Nephron (organoid): ENCODE measurements around the gene GPATCH2L.

Source experiments
- H3K27ac Mint-ChIP-seq, 3 experiments: 2 replicates each; pipeline ENCODE4 v1.8.0; 2020; ENCODE audit warnings: mixed read lengths in 3 of 3, mild to moderate bottlenecking in 2 of 3, moderate library complexity in 1 of 3
- H3K27me3 Mint-ChIP-seq: 2 replicates; pipeline ENCODE4 v1.8.0; 2021; ENCODE audit warnings: low read depth, mild to moderate bottlenecking, moderate library complexity, mixed read lengths
- H3K36me3 Mint-ChIP-seq: 2 replicates; pipeline ENCODE4 v1.8.0; 2020; ENCODE audit warnings: low read depth, mixed read lengths
- H3K4me1 Mint-ChIP-seq: 2 replicates; pipeline ENCODE4 v1.8.0; 2020; ENCODE audit warnings: mixed read lengths
- H3K4me3 Mint-ChIP-seq, 3 experiments: 2 replicates each; pipeline ENCODE4 v1.8.0; 2020; ENCODE audit warnings: mild to moderate bottlenecking in 3 of 3, mixed read lengths in 3 of 3, moderate library complexity in 2 of 3
- H3K9me3 Mint-ChIP-seq: 2 replicates; pipeline ENCODE4 v1.8.0; 2020; ENCODE audit warnings: mixed read lengths
- TF ChIP-seq, protein P1 (sequence below), 3 experiments: fragments of 200-600 bp; sonication (generic); IDR thresholded peaks; one replicate each; pipeline ENCODE4 v1.5.0; 2021; ENCODE audit warnings: antibody characterized with exemption in 3 of 3; ENCODE audit not compliant: unreplicated experiment in 3 of 3

The GPATCH2L gene

DNA sequence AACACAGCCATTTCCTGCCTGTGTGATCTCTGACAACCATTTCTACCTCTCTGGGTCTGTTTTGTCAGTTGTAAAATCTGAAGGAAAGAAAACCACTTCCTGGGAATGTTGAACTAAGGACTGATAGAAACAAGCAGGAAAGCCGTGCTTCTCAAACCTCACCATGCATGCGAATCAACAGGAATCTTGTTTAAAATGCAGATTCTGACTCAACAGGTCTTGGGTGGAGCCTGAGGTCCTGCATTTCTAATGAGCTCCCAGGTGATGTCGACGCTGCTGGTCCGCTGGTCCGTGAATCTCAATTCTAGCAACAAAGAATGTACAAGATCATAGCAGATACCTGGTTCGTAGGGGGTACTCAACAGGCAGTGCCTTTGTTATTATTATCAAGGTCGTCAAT lies 38.0 kb upstream of the GPATCH2L start:
- Mint-ChIP-seq H3K9me3 (no peaks in the 10 kb centered on the region), H3K27ac (no peak overlapping the region), H3K4me3 (no peak overlapping the region), H3K4me1 (peaks cover 6% of the 10 kb centered on the region), H3K36me3 (no peaks in the 10 kb centered on the region), H3K27me3 (peaks cover 54% of the 10 kb centered on the region)
- TF ChIP-seq, protein P1, sequence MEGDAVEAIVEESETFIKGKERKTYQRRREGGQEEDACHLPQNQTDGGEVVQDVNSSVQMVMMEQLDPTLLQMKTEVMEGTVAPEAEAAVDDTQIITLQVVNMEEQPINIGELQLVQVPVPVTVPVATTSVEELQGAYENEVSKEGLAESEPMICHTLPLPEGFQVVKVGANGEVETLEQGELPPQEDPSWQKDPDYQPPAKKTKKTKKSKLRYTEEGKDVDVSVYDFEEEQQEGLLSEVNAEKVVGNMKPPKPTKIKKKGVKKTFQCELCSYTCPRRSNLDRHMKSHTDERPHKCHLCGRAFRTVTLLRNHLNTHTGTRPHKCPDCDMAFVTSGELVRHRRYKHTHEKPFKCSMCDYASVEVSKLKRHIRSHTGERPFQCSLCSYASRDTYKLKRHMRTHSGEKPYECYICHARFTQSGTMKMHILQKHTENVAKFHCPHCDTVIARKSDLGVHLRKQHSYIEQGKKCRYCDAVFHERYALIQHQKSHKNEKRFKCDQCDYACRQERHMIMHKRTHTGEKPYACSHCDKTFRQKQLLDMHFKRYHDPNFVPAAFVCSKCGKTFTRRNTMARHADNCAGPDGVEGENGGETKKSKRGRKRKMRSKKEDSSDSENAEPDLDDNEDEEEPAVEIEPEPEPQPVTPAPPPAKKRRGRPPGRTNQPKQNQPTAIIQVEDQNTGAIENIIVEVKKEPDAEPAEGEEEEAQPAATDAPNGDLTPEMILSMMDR (IDR thresholded peaks at IDR 0.05; ENCODE audit: unreplicated experiment in 3 of 3) = no peak

DNA sequence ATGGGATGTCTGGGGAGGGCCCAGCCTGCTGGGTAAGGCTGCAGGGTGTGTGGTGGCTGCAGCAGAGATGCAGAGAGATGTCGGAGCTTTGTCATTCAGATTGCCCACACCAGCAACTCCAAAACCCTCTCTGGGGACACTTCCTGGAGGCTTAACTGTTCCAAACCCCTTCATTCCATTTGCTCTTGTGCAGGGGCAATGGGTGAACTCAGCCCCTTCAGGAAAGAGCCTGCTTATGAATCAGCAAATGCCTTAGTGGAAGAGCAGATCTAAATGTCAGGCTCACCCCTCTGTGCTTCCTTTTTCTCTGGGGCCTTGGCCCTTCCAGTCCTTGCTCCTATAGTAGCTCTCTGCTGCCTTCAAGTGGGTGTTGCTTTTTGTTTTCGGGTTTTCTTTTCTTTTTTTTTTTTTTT lies 36.7 kb upstream of the GPATCH2L start:
- Mint-ChIP-seq H3K4me1 (peaks cover 6% of the 10 kb centered on the region), H3K36me3 (no peaks in the 10 kb centered on the region), H3K4me3 (no peak overlapping the region), H3K9me3 (no peaks in the 10 kb centered on the region), H3K27ac (no peak overlapping the region), H3K27me3 (peaks cover 44% of the 10 kb centered on the region)
- TF ChIP-seq, protein P1 (IDR thresholded peaks at IDR 0.05; ENCODE audit: unreplicated experiment in 3 of 3) = no peak

DNA sequence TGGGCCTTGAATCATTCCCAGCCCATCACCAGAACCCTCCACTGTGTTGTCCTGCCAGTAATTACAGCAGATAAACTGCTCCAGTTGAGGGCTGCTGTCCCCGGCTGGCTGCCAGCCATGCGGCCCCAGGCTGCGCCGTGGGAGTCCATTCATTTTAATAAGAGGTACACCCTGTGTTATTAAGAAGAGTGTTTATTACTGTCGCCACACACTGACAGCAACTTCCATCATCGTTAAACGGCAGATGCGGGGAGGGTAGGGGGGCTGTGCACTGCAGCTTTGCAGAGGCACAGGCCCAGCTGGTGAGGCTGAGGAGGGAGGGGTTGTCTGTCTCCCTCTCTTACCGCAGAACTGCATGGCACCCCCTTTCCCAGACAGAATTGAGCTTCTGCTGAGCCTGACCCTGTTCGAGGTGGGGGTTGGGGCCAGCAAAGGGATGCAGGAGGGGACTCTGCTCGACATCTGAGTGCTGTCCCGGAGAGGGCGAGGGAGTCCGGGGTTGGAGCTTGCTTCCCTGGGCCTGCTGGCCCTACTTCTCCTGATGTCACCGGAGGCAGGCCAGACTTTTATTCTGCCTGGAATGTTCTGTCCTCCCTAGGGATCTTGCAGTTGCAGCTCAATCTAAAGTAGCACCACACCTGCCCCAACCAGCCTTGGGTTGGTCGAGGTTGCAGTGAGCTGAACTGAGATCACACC lies 33.8 kb upstream of the GPATCH2L start:
- H3K4me1 Mint-ChIP-seq = peaks cover 6% of the 10 kb centered on the region
- H3K27me3 Mint-ChIP-seq = peaks cover 39% of the 10 kb centered on the region
- H3K9me3 Mint-ChIP-seq = no peaks in the 10 kb centered on the region
- H3K27ac Mint-ChIP-seq = no peak overlapping the region
- no peak overlapping the region for H3K4me3 Mint-ChIP-seq
- TF ChIP-seq, protein P1 (IDR thresholded peaks at IDR 0.05; ENCODE audit: unreplicated experiment in 3 of 3) = no peak
- no peaks in the 10 kb centered on the region for H3K36me3 Mint-ChIP-seq

DNA sequence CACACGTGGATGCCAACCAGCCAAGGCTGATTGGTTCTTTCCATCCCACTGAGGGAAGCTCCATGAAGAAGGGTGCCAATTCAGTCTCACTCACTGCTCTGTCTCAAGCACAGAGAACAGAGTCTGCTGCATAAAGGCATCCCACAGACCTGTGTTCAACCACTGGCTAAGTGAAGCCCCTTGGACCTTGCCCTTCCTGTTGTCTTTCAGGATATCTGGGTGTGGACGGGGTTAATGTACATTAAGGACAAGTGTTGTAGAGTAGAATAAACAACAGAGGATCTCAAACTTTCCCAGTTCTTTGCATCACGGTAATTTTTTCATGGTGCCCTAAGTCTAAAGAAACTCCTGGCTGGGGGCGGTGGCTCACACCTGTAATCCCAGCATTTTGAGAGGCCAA lies 33.1 kb upstream of the GPATCH2L start:
- peaks cover 34% of the 10 kb centered on the region for H3K27me3 Mint-ChIP-seq

DNA sequence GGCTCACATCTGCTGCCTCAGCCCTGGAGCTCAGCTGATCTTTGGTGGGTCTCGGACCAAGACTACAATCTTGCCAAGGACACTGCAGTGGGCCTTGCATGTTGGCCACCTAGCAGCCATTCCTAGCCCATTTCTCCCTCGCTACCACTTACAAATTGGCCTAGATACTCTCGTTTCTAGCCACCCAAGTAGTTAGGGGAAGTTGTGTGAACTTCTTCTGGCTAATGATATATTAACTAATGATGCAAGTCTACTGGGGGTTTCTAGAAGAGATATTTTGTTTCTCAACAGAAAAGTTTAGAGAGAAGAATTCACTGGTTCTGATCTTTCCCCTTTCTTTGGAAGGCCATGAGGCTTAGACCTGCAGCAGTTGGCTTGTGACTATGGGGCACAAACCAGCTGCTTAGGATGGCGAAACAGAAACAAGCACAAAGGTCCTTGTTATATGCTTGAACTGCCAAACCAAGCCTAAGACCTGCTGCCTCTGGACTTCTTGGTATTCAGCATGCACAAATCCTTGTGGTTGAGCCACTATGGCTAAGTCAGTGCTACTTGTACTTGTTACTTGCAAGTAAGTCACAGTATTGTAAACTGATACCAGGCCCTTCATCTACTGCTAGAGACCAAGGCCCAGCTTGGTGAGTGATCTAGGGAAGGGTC lies 30.5 kb upstream of the GPATCH2L start:
- H3K4me1 Mint-ChIP-seq = no peaks in the 10 kb centered on the region
- H3K36me3 Mint-ChIP-seq = no peaks in the 10 kb centered on the region
- TF ChIP-seq, protein P1 (IDR thresholded peaks at IDR 0.05; ENCODE audit: unreplicated experiment in 3 of 3) = no peak
- H3K27me3 Mint-ChIP-seq = peaks cover 30% of the 10 kb centered on the region
- no peaks in the 10 kb centered on the region for H3K9me3 Mint-ChIP-seq
- no peak overlapping the region for H3K4me3 Mint-ChIP-seq
- no peak overlapping the region for H3K27ac Mint-ChIP-seq

More for the DNA sequence above, 33.1 kb upstream of the GPATCH2L start:
- H3K4me3 Mint-ChIP-seq = no peak overlapping the region
- no peak overlapping the region for H3K27ac Mint-ChIP-seq
- no peaks in the 10 kb centered on the region for H3K36me3 Mint-ChIP-seq
- TF ChIP-seq, protein P1 (IDR thresholded peaks at IDR 0.05; ENCODE audit: unreplicated experiment in 3 of 3) = no peak
- peaks cover 5% of the 10 kb centered on the region for H3K4me1 Mint-ChIP-seq
- no peaks in the 10 kb centered on the region for H3K9me3 Mint-ChIP-seq
